ENCODE measurements around the gene GPC5.

Gene GPC5

DNA sequence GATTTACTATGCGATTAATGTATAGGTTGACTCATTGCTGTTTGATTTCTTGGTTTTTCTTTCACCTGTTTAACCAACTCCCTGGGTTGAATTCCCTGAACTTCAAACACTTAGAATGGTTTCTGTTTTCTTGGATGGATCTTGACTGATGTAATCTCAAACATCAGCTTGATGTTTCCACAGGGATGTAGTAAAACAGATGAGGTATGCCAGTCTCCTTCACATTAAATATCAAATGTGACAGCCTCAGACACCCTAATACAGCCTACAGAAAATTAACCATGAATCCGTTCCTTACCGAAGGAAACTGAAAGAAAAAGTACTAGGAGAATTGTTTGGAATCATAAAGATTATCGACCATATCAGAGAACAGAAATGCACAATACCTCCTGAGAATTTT is 631.2 kb downstream of the GPC5 start:
- Mint-ChIP-seq H3K36me3 (no peaks in the 10 kb centered on the region), H3K27ac (no peak overlapping the region), H3K4me1 (no peaks in the 10 kb centered on the region), H3K9me3 (peaks cover 0 to 8% of the 10 kb centered on the region in 2 donors), H3K27me3 (no peaks in the 10 kb centered on the region), H3K4me3 (no peak overlapping the region)
- ATAC-seq (replicated peaks), result no peak
- DNase-seq, result no peak

- DNase-seq, result no peak
- Mint-ChIP-seq H3K27me3 (no peaks in the 10 kb centered on the region), H3K4me1 (no peaks in the 10 kb centered on the region), H3K4me3 (no peak overlapping the region), H3K27ac (no peak overlapping the region), H3K36me3 (no peaks in the 10 kb centered on the region), H3K9me3 (no peaks in the 10 kb centered on the region)
- no peak for ATAC-seq (replicated peaks)
Observed at GRCh38 chr13:92038905-92039304, 640.5 kb downstream of the GPC5 start.

DNA sequence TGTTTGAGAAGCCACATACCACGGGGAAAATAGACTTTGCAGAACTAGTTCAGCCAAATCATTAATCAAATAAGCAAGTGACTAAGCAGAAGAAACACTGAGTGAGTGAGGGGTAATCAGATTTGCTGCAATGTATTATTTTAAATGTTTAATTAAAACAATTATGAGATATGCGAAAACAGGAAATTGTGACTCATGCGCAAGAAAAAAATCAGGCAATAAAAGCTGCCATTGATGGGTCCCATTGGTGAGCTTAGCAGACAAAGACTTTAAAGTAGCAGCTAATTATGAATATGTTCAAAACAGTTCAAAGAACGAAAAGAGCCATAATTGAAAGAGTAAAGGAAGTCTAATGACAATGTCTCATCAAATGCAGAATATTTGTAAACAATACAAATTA is 644.1 kb downstream of the GPC5 start:
- no peak overlapping the region for H3K27ac Mint-ChIP-seq
- H3K9me3 Mint-ChIP-seq, result peaks cover 0 to 2% of the 10 kb centered on the region in 2 donors
- ATAC-seq (replicated peaks) (no peak), DNase-seq (no peak)
- H3K4me1 Mint-ChIP-seq, result no peaks in the 10 kb centered on the region
- no peaks in the 10 kb centered on the region for H3K27me3 Mint-ChIP-seq
- no peaks in the 10 kb centered on the region for H3K36me3 Mint-ChIP-seq
- H3K4me3 Mint-ChIP-seq, result no peak overlapping the region

DNA sequence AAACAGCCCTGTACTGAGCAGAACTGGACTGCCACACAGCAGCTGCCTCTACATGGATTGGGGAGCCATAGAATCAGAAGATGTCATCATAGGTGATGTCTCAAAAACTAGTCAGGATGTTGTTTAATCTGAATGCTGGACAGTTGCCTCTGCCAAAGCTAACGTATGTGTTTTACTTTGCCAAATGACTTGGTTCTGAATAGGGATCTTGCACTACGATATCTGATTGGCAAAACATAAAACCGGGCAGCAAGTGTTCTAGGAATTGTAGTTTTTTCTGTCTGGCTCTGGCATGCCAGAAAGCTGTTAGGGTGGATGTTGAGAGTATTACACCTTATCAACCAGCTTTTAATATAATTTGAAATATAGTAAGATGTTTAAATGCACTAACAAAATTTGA is 645.9 kb downstream of the GPC5 start:
- Mint-ChIP-seq H3K36me3 (no peaks in the 10 kb centered on the region), H3K4me3 (no peak overlapping the region), H3K4me1 (no peaks in the 10 kb centered on the region), H3K9me3 (peaks cover 0 to 2% of the 10 kb centered on the region in 2 donors), H3K27ac (no peak overlapping the region), H3K27me3 (no peaks in the 10 kb centered on the region)
- ATAC-seq (replicated peaks) (no peak), DNase-seq (no peak)

DNA sequence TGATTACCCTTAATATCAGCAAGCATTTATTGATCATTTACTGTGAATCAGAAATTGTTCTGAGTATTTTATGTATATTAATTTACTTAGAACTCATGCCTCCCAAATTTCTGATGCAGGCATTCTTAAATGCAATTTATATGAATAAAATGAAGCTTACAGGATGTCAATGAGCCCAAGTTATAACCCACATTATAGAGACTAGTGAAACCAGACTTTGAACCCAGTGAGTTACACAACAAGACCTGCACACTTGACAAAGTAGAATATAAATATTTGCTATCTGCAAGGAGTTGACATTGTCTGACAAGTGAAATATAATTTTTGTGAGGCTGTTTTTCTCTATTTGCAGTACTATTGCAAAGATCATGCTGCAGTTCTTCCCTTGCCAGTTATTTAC is 656.0 kb downstream of the GPC5 start:
- peaks cover 3 to 5% of the 10 kb centered on the region in 2 donors for H3K9me3 Mint-ChIP-seq
- H3K4me3 Mint-ChIP-seq, result no peak overlapping the region
- no peaks in the 10 kb centered on the region for H3K36me3 Mint-ChIP-seq
- H3K27ac Mint-ChIP-seq, result no peak overlapping the region
- DNase-seq, result no peak
- H3K4me1 Mint-ChIP-seq, result no peaks in the 10 kb centered on the region
- no peak for ATAC-seq (replicated peaks)
- H3K27me3 Mint-ChIP-seq, result no peaks in the 10 kb centered on the region

GRCh38 chr13:92074658-92075057 is 676.2 kb downstream of the GPC5 start:
- DNase-seq (no peak), ATAC-seq (replicated peaks) (peak in 1 of 2 donors; percentile 34)
- Mint-ChIP-seq H3K9me3 (no peaks in the 10 kb centered on the region), H3K4me3 (no peak overlapping the region), H3K4me1 (no peaks in the 10 kb centered on the region), H3K27ac (no peak overlapping the region), H3K36me3 (no peaks in the 10 kb centered on the region), H3K27me3 (no peaks in the 10 kb centered on the region)

DNA sequence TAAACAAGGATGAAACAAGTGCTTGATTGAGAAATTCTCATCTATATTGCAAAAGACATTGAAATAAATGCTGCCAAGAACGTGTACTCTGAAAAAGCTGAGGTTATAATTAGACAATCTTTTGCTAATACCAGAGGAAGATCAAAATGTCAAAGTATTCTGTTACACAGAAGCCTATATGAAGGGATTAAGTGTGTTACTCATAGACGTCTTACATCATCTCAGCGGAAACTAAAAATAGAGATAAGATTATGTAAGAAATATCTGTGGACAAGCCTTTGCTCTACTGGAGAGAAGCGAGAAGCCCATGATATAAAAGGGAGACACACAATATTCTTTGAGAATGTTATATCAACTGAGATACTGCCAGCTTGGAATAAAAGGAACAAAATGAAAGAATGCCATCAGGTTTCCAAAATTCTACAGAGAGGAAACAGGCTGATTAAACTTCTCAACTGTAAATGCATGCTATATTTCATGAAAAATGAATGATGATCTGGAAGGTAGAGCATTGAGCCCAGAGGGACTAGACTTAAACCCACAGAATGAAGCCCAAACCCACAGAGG is 699.0 kb downstream of the GPC5 start:
- no peaks in the 10 kb centered on the region for H3K36me3 Mint-ChIP-seq

GRCh38 chr13:92101801-92102200 is 703.4 kb downstream of the GPC5 start:
- Mint-ChIP-seq H3K36me3 (no peaks in the 10 kb centered on the region), H3K27ac (no peak overlapping the region), H3K4me1 (no peaks in the 10 kb centered on the region), H3K27me3 (no peaks in the 10 kb centered on the region), H3K4me3 (no peak overlapping the region), H3K9me3 (peaks cover 0 to 1% of the 10 kb centered on the region in 2 donors)
- DNase-seq (no peak), ATAC-seq (replicated peaks) (no peak)

More for the DNA sequence above, 699.0 kb downstream of the GPC5 start:
- ATAC-seq (replicated peaks) (no peak), DNase-seq (no peak)
- no peak overlapping the region for H3K4me3 Mint-ChIP-seq
- no peak overlapping the region for H3K27ac Mint-ChIP-seq
- no peaks in the 10 kb centered on the region for H3K27me3 Mint-ChIP-seq
- H3K4me1 Mint-ChIP-seq, result no peaks in the 10 kb centered on the region
- peaks cover 0 to 1% of the 10 kb centered on the region in 2 donors for H3K9me3 Mint-ChIP-seq

DNA sequence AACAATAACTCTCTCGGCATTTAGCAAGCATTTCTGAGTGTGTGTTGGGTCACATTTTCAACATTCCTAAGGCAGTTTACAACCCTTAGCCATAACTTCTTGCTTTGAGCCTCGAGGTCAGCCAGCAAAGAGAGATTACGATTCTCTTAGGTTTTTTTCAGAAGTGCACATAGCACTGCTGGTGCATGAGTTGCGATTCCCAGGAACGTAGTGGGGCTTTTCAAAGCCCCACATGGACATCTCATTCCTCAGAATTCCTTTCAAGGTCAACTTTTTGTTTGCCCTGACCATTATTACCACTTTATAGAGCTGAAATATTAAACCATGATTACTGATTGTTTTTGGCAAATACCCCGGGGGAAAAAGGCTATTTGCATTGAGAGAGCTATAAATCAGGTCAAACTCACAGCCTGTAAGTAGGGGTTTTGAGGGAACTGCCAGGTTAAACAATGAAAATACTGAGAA is 705.3 kb downstream of the GPC5 start:
- ATAC-seq (replicated peaks) (no peak), DNase-seq (no peak)
- Mint-ChIP-seq H3K36me3 (no peaks in the 10 kb centered on the region), H3K27me3 (no peaks in the 10 kb centered on the region), H3K4me3 (no peak overlapping the region), H3K27ac (no peak overlapping the region), H3K4me1 (no peaks in the 10 kb centered on the region), H3K9me3 (peaks cover 0 to 3% of the 10 kb centered on the region in 2 donors)

GRCh38 chr13:92122186-92122853 is 723.9 kb downstream of the GPC5 start:
- Mint-ChIP-seq H3K36me3 (no peaks in the 10 kb centered on the region), H3K27ac (no peak overlapping the region), H3K4me3 (no peak overlapping the region), H3K9me3 (peaks cover 0 to 1% of the 10 kb centered on the region in 2 donors), H3K4me1 (no peaks in the 10 kb centered on the region), H3K27me3 (no peaks in the 10 kb centered on the region)
- no peak for ATAC-seq (replicated peaks)
- no peak for DNase-seq

DNA sequence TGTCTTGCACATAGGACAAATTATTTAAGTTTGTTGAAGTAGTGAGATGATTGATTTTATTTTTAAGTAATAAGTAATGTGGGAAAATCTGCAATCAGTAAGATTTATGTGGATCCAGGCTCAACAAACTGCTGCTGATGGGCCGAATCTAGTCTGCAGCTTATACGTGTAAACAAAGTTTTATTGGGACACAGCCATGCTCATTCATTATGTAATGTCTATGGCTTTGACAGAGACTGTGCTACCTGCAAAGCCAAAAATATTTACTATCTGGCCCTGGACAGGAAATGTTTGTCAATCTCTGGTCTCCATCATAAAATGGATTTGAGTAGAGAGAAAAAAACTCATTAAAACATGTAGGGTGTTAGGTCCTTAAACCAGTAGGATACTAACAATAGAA is 728.0 kb downstream of the GPC5 start:
- Mint-ChIP-seq H3K4me3 (no peak overlapping the region), H3K36me3 (no peaks in the 10 kb centered on the region), H3K9me3 (peaks cover 0 to 4% of the 10 kb centered on the region in 2 donors), H3K27ac (no peak overlapping the region), H3K4me1 (no peaks in the 10 kb centered on the region), H3K27me3 (no peaks in the 10 kb centered on the region)
- ATAC-seq (replicated peaks) (no peak), DNase-seq (no peak)

- H3K4me1 Mint-ChIP-seq, result no peaks in the 10 kb centered on the region
- H3K4me3 Mint-ChIP-seq, result no peak overlapping the region
- no peaks in the 10 kb centered on the region for H3K27me3 Mint-ChIP-seq
- H3K9me3 Mint-ChIP-seq, result peaks cover 0 to 1% of the 10 kb centered on the region in 2 donors
- H3K27ac Mint-ChIP-seq, result no peak overlapping the region
- no peaks in the 10 kb centered on the region for H3K36me3 Mint-ChIP-seq
- DNase-seq (no peak), ATAC-seq (replicated peaks) (no peak)
Observed at GRCh38 chr13:92135509-92135908, 737.1 kb downstream of the GPC5 start.

DNA sequence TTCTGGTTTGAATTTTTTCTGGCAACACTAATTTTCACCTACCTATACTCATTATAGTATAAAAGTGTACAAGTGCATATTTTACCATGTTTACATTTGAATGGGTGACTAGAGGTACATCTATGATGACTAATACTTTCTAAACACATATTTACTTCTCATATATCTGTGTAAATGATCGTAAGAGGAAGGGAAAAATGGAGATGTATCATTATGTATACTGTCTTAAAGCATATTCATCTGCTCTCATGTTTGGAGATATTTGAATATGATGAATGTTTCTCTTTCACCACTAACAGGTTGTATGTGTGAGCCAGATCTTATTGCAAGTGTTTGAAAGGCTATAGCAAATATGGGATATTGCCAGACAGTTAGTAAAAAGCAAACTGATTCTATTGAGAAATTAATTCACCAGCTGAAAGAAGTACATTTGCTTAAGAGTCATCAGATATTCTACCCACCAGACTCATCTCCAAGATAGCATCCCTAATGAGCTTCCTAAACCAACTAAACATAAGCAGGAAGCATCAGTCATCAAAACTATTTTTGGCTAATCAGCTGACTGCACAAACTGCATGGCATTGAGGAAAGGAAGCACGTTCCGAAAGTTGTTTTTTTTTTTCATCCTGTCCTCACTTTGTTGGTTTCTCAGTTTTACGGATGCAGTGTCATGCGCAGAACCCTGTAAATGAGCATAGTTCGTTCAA is 738.2 kb downstream of the GPC5 start:
- no peak for DNase-seq
- Mint-ChIP-seq H3K4me3 (no peak overlapping the region), H3K9me3 (peaks cover 0 to 1% of the 10 kb centered on the region in 2 donors), H3K4me1 (no peaks in the 10 kb centered on the region), H3K27ac (no peak overlapping the region), H3K27me3 (no peaks in the 10 kb centered on the region), H3K36me3 (no peaks in the 10 kb centered on the region)
- ATAC-seq (replicated peaks), result no peak

DNA sequence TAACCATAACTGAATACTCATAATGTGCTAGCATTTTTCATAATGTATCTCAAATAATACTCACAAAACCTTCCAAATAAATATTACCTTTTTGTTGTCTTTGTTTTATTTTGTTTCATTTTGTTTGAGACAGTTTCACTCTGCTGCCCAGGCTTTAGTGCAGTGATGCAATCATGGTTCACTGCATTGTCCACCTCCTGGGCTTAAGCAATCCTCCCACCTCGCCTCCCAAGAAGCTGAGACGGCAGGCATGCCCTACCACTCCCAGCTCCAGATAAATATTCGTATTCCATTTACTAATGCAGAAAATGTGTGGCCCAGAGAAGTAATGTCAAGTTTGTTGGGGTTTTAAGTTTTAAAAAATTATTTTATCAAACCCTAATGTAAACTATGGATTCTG is 739.1 kb downstream of the GPC5 start:
- Mint-ChIP-seq H3K27ac (no peak overlapping the region), H3K4me1 (no peaks in the 10 kb centered on the region), H3K4me3 (no peak overlapping the region), H3K27me3 (no peaks in the 10 kb centered on the region), H3K9me3 (peaks cover 0 to 1% of the 10 kb centered on the region in 2 donors), H3K36me3 (no peaks in the 10 kb centered on the region)
- no peak for ATAC-seq (replicated peaks)
- DNase-seq, result no peak

DNA sequence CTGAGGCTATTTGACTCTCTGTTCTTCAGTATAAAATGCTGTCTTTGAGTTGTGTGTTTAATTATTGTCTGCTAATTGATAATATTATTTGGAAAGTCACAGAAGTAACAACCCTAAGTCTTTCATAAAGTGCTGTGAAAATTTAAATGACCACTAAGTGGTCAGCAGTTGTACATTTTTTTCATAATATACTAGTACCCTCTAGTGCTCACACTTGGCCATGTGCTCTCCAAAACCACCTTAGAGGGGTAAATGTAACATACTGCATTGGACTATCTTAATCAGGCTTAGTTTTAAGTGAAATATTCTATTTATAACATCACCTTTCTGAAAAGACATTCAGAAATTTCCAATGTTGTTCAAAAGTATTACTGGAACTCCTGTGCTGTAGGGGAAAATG is 745.3 kb downstream of the GPC5 start:
- Mint-ChIP-seq H3K27me3 (no peaks in the 10 kb centered on the region), H3K4me3 (no peak overlapping the region), H3K27ac (no peak overlapping the region), H3K4me1 (no peaks in the 10 kb centered on the region), H3K9me3 (peaks cover 0 to 2% of the 10 kb centered on the region in 2 donors), H3K36me3 (no peaks in the 10 kb centered on the region)
- DNase-seq, result no peak
- ATAC-seq (replicated peaks), result no peak
